OCI-LY7 (cell line): ENCODE results near the gene AUTS2. TPM values are rescaled to one million over a fixed set of nuclear protein-coding genes. Genes with fewer than 3 reads are reported as not detected.

Source experiments
- BruUV-seq: library from RNA; stranded (reverse); fragments of 400-500 nt; replicated peaks from 2 replicates; lab custom pipeline; 2021; lab: Mats Ljungman, UMichigan
- CTCF ChIA-PET: fragments of 300-600 bp; sonication (Branson Sonifier 250); formaldehyde crosslinking; loops from one replicate; lab custom pipeline; 2022; ENCODE audit warnings: antibody characterized with exemption; ENCODE audit not compliant: unreplicated experiment; lab: Charles Lee
- POLR2A ChIA-PET: fragments of 300-600 bp; sonication (Branson Sonifier 250); formaldehyde crosslinking; loops from one replicate; lab custom pipeline; 2022; ENCODE audit warnings: antibody characterized with exemption; lab: Charles Lee
- DNase-seq: peaks from one replicate; pipeline ENCODE4 v3.0.0-alpha.2; 2015; ENCODE audit warnings: low spot score
- H2AFZ ChIP-seq: fragments of 200-600 bp; sonication (generic), shearing (Covaris generic); 2 replicates; pipeline ENCODE4 v1.6.1; 2014; ENCODE audit warnings: mild to moderate bottlenecking, antibody characterized with exemption, low read length, moderate library complexity
- H3K27ac ChIP-seq: fragments of 200-600 bp; sonication (generic); 2 replicates; pipeline ENCODE4 v1.5.1; 2014; ENCODE audit warnings: mixed run types, low read depth, mild to moderate bottlenecking, moderate library complexity, low read length, inconsistent platforms; ENCODE audit not compliant: poor library complexity, severe bottlenecking
- H3K36me3 ChIP-seq: fragments of 200-600 bp; sonication (generic); 2 replicates; pipeline ENCODE4 v1.6.1; 2014; ENCODE audit warnings: mild to moderate bottlenecking, antibody characterized with exemption, low read length, moderate library complexity, mixed read lengths; ENCODE audit not compliant: insufficient read depth
- H3K4me1 ChIP-seq: fragments of 200-600 bp; sonication (generic); 2 replicates; pipeline ENCODE4 v1.5.1; 2014; ENCODE audit warnings: mild to moderate bottlenecking, low read length; ENCODE audit not compliant: insufficient read depth, poor library complexity, severe bottlenecking
- H3K4me2 ChIP-seq: fragments of 200-600 bp; sonication (generic); 2 replicates; pipeline ENCODE4 v1.6.1; 2014; ENCODE audit warnings: mild to moderate bottlenecking, low read length
- H3K4me3 ChIP-seq: fragments of 200-600 bp; sonication (generic); 2 replicates; pipeline ENCODE4 v1.5.1; 2014; ENCODE audit warnings: mild to moderate bottlenecking, low read depth, low read length; ENCODE audit not compliant: poor library complexity, severe bottlenecking
- H3K79me2 ChIP-seq: fragments of 200-600 bp; sonication (generic); 2 replicates; pipeline ENCODE4 v1.6.1; 2016; ENCODE audit warnings: low read depth, mild to moderate bottlenecking, low read length, moderate library complexity, mixed read lengths; ENCODE audit not compliant: insufficient read depth
- H3K9me2 ChIP-seq: fragments of 200-600 bp; sonication (generic); 2 replicates; pipeline ENCODE4 v1.6.1; 2016; ENCODE audit warnings: mild to moderate bottlenecking, low read length, mixed read lengths; ENCODE audit not compliant: insufficient read depth
- H3K9me3 ChIP-seq: fragments of 200-600 bp; sonication (generic); 2 replicates; pipeline ENCODE4 v1.6.1; 2014; ENCODE audit warnings: mild to moderate bottlenecking, mixed run types, low read length, mixed read lengths
- H4K20me1 ChIP-seq: fragments of 200-600 bp; sonication (generic); 2 replicates; pipeline ENCODE4 v1.6.1; 2014; ENCODE audit warnings: mild to moderate bottlenecking, antibody characterized with exemption, low read length, moderate library complexity, mixed read lengths; ENCODE audit not compliant: insufficient read depth
- CTCF ChIP-seq: fragments of 200-600 bp; sonication (generic); conservative IDR thresholded peaks from 2 replicates; pipeline ENCODE4 v1.5.1; 2014; ENCODE audit warnings: mild to moderate bottlenecking, antibody characterized with exemption, low read length, moderate library complexity, mixed read lengths
- EZH2phosphoT487 ChIP-seq: fragments of 200-600 bp; sonication (generic); IDR thresholded peaks from 2 replicates; pipeline ENCODE4 v1.6.1; 2018; ENCODE audit warnings: low read depth, borderline replicate concordance, mild to moderate bottlenecking, mixed run types, antibody characterized with exemption, low read length, moderate library complexity, mixed read lengths
- intact Hi-C: fragments of 100-400 bp; cut with micrococcal nuclease; formaldehyde crosslinking; loops from one replicate; pipeline ENCODE4 v1.10.0; 2022; ENCODE audit not compliant: unreplicated experiment
- total RNA-seq, 2 experiments: library from RNA; depleted of rRNA in 1 of 2; stranded (reverse); fragments of >200 nt in 1 of 2; shearing (Covaris generic) in 1 of 2; gene quantifications; 2 replicates each; pipeline ENCODE4 v1.2.3, GENCODE V29; 2014 to 2022

AUTS2 gene
- total RNA-seq, 2 experiments from 2014 or later, result 37.9 to 78.5 TPM

GRCh38 chr7:69602522-69602921 is 4.2 kb downstream of the AUTS2 start:
- Histone ChIP-seq H3K4me2 (peak overlapping the region; percentile 99), H2AFZ (no peak overlapping the region), H3K27ac (peak overlapping the region; percentile 52), H3K9me2 (no peaks in the 10 kb centered on the region), H3K36me3 (no peaks in the 10 kb centered on the region), H3K4me1 (peaks cover 51% of the 10 kb centered on the region), H4K20me1 (peaks cover 56% of the 10 kb centered on the region), H3K79me2 (peaks cover 87% of the 10 kb centered on the region), H3K4me3 (peak overlapping the region; percentile 97), H3K9me3 (no peaks in the 10 kb centered on the region)
- ChIA-PET CTCF (no interaction called here), POLR2A (interaction anchor here (0.8 to 1.7 kb wide), 5 partner anchors 91 to 168 kb away, joined by 3 to 4 read pairs (median 3); no protein-coding TSS in a partner anchor)
- TSS peak; percentile 10 for BruUV-seq
- no peak for DNase-seq
- TF ChIP-seq EZH2phosphoT487, result no peak
- TF ChIP-seq CTCF, result no peak
- intact Hi-C loops, result loop anchor here (5.0 kb wide), 3 partner anchors 75 to 200 kb away; no protein-coding TSS in a partner anchor

GRCh38 chr7:69603351-69603750 is 5.1 kb downstream of the AUTS2 start:
- no peak for TF ChIP-seq CTCF
- no peak for TF ChIP-seq EZH2phosphoT487
- Histone ChIP-seq H3K79me2 (peaks cover 96% of the 10 kb centered on the region), H3K9me3 (no peaks in the 10 kb centered on the region), H3K4me1 (peaks cover 50% of the 10 kb centered on the region), H2AFZ (no peak overlapping the region; the same call in 1 of the 2 replicates), H3K36me3 (no peaks in the 10 kb centered on the region), H3K9me2 (no peaks in the 10 kb centered on the region), H3K27ac (peak overlapping the region; percentile 52), H4K20me1 (peaks cover 56% of the 10 kb centered on the region), H3K4me3 (peak overlapping the region; percentile 97), H3K4me2 (peak overlapping the region; percentile 99)
- BruUV-seq, result no TSS peak
- peak; percentile 32 for DNase-seq
- intact Hi-C loops, result loop anchor here (5.0 kb wide), 3 partner anchors 74 to 201 kb away; no protein-coding TSS in a partner anchor
- POLR2A ChIA-PET, result interaction anchor here (0.8 to 1.7 kb wide), 7 partner anchors 17 to 355 kb away, joined by 3 read pairs; no protein-coding TSS in a partner anchor
- CTCF ChIA-PET, result no interaction called here

GRCh38 chr7:69603937-69604494 is 5.7 kb downstream of the AUTS2 start:
- Histone ChIP-seq H3K36me3 (no peaks in the 10 kb centered on the region), H3K9me3 (no peaks in the 10 kb centered on the region), H2AFZ (no peak overlapping the region; the same call in 1 of the 2 replicates), H4K20me1 (peaks cover 61% of the 10 kb centered on the region), H3K9me2 (no peaks in the 10 kb centered on the region), H3K4me2 (peak overlapping the region; percentile 99), H3K4me3 (peak overlapping the region; percentile 97), H3K27ac (peak overlapping the region; percentile 52), H3K4me1 (peaks cover 55% of the 10 kb centered on the region), H3K79me2 (peaks cover 100% of the 10 kb centered on the region)
- no TSS peak for BruUV-seq
- POLR2A ChIA-PET, result interaction anchor here (0.7 to 1.7 kb wide), 8 partner anchors 9 to 221 kb away, joined by 3 to 4 read pairs (median 3); no protein-coding TSS in a partner anchor
- TF ChIP-seq CTCF (no peak), EZH2phosphoT487 (no peak)
- CTCF ChIA-PET, result no interaction called here
- DNase-seq, result peak; percentile 65
- intact Hi-C loops, result loop anchor here (5.0 kb wide), 3 partner anchors 73 to 202 kb away; no protein-coding TSS in a partner anchor
